NCI-H1694 treated with DMSO at 0.1 percent for 48 hours (cell line): Measurements from ENCODE around the gene ZBTB14.

ENCODE experiments used
- DNase-seq: peaks from one replicate; lab custom pipeline; 2025; lab: John Stamatoyannopoulos, UW

Gene ZBTB14

GRCh38 chr18:5295231-5295920 lies at the start of gene ZBTB14:
Gene ZBTB14, minus strand, starts transcription at chr18:5295726. Its CDS starts 2,480 bp downstream, at chr18:5293246.
- peak; percentile 35 for DNase-seq

- DNase-seq = no peak
These were observed 43.8 kb upstream of the ZBTB14 start for GRCh38 chr18:5339202-5339834.

- no peak for DNase-seq
These were observed 39.0 kb upstream of the ZBTB14 start for GRCh38 chr18:5334456-5335075.

- DNase-seq = no peak
These were observed 22.7 kb upstream of the ZBTB14 start for GRCh38 chr18:5318061-5318700.

- DNase-seq = no peak
These were observed 21.7 kb upstream of the ZBTB14 start for GRCh38 chr18:5317186-5317585.

GRCh38 chr18:5315838-5316237 lies 20.3 kb upstream of the ZBTB14 start:
- no peak for DNase-seq

GRCh38 chr18:5311301-5311989 lies 15.9 kb upstream of the ZBTB14 start:
- no peak for DNase-seq

- DNase-seq = no peak
These were observed 14.5 kb upstream of the ZBTB14 start for GRCh38 chr18:5309888-5310470.

GRCh38 chr18:5305835-5306234 lies 10.3 kb upstream of the ZBTB14 start:
- no peak for DNase-seq

- no peak for DNase-seq
These were observed 8.7 kb upstream of the ZBTB14 start for GRCh38 chr18:5304232-5304631.

GRCh38 chr18:5303636-5304035 lies 8.1 kb upstream of the ZBTB14 start:
- no peak for DNase-seq

GRCh38 chr18:5302606-5303005 lies 7.1 kb upstream of the ZBTB14 start:
- no peak for DNase-seq

GRCh38 chr18:5300476-5301010 lies 5.0 kb upstream of the ZBTB14 start:
- no peak for DNase-seq

- no peak for DNase-seq
These were observed 2.8 kb upstream of the ZBTB14 start for GRCh38 chr18:5298156-5298852.

GRCh38 chr18:5297597-5297996 lies 2.1 kb upstream of the ZBTB14 start:
- DNase-seq = no peak

GRCh38 chr18:5296706-5297320 lies 1.3 kb upstream of the ZBTB14 start:
- peak; percentile 74 for DNase-seq

- DNase-seq = peak; percentile 83
These were observed 617 bp upstream of the ZBTB14 start for GRCh38 chr18:5295981-5296705.

GRCh38 chr18:5294457-5295230 lies 882 bp downstream of the ZBTB14 start:
- no peak for DNase-seq

- no peak for DNase-seq
These were observed 1.4 kb downstream of the ZBTB14 start for GRCh38 chr18:5294113-5294456.
